Measurements from ENCODE around the gene ECT2L.
"Not testable (repeated sequence)": the region's sequence is repeated elsewhere in the genome, so short reads cannot be mapped to it uniquely, and the experiment has no call there.

The ECT2L gene

GRCh38 chr6:138931660-138932059 is 135.8 kb downstream of the ECT2L start:
- no peak for DNase-seq

- not testable (repeated sequence) for DNase-seq
Measured at GRCh38 chr6:138936873-138937272, 141.0 kb downstream of the ECT2L start.

DNA sequence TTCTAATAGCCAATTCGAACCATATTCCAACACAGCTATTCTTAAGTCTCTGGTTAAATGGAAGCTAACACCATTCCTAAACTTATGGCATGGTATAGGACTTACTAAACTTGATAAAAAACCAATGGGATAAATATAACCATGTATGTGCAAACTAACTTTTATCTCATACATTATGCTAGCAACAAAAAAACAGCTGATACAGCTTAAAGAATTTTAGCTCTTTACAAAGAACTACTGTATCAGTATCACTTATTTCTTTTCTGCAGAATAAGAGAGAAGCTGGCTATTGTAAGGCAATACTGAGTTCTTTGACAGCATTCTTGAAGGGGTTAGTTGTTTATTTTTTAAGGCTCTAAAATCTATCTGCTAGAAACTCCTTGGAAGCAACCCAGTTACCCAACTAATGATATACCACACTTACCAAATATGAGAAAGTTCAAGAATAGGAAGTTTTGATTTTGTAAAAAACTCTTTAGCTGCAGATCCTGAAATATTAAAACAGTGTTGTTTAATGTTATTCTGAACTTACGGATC is 147.3 kb downstream of the ECT2L start:
- no peak for DNase-seq

DNA sequence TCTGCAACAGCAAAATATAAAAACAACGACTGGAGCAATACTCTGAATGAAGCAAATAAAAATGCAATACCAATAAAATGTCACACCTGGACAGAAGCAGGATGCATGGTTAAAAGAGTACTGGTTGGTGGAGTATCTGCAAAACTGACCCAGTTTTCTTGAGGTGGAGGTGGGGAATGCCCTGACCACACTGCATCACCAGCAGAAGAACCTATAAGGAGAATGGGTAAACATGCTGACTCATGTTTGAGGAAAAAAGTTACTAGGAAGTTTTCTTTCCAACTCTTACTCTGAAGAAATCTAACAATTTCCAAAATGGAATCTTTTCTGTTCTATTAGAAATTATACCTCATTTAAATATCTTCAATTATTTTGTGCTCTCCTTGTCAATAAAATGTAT is 148.5 kb downstream of the ECT2L start:
- no peak for DNase-seq

DNA sequence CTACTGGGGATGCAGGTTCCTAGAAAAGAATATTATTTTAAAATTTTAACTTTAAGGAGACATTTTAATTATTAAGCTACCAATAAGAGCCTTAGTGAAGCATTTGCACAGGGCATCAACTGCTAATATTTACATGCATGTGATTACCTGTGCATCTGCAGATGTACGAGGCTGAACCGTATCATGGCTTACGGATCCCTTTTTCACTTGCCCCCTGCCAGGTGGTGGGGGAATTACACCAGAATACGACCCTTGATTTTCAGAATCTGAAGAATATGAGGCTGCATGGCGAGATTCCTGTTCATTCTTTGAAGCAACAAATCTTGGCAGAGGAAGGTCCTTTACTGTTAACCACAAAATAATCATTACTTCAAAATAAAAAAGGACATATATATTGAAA is 149.5 kb downstream of the ECT2L start:
- DNase-seq: no peak

DNA sequence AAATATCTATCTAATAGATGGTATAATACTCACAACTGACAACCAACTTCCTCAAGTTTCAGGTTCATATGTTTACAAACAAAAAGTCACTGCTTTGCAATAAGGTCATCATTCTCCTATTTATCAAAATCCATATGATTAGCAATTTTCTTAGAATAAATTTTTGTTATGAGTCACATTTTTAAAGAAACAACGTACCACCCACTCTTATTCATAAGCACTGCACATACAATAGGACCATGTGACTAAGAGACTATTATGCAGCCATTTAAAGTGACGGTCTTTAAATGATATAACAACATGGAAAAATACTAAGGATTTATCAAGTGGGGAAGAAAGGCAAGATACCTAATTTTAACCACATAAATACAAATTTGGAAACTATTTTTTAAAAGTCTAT is 152.1 kb downstream of the ECT2L start:
- no peak for DNase-seq

- no peak for DNase-seq
Measured at GRCh38 chr6:138948546-138949179, 152.8 kb downstream of the ECT2L start.

GRCh38 chr6:138953451-138953850 is 157.6 kb downstream of the ECT2L start:
- no peak for DNase-seq

All from amygdala (tissue), 56 donors.